ENCODE data around the gene SLIT3.

- TF ChIP-seq CTCF (IDR thresholded peaks at IDR 0.05) (no peak), POLR2A (IDR thresholded peaks at IDR 0.05) (no peak), POLR2AphosphoS5 (IDR thresholded peaks at IDR 0.05; ENCODE audit: insufficient read depth in 1 of 2, low read depth in 1 of 2) (no peak)
Measured at GRCh38 chr5:169041180-169041579, 259.8 kb downstream of the SLIT3 start.
